Testis (tissue), 2 donors: Measurements from ENCODE around the gene LILRB2.

Experiments
- POLR2A ChIP-seq: fragments of 450-650 bp; IDR thresholded peaks from one replicate; pipeline ENCODE4 v1.6.1; 2017; ENCODE audit warnings: antibody characterized with exemption, mild to moderate bottlenecking, moderate library complexity
- TF ChIP-seq, protein P1 (sequence below), 3 experiments: fragments of 450-650 bp in 2 of 3; fragments of 200-600 bp in 1 of 3; sonication (generic) in 1 of 3; IDR thresholded peaks; one replicate each; pipeline ENCODE4 v1.5.1; 2016 to 2019; ENCODE audit warnings: antibody characterized with exemption in 3 of 3, mild to moderate bottlenecking in 2 of 3, moderate library complexity in 1 of 3

DNA sequence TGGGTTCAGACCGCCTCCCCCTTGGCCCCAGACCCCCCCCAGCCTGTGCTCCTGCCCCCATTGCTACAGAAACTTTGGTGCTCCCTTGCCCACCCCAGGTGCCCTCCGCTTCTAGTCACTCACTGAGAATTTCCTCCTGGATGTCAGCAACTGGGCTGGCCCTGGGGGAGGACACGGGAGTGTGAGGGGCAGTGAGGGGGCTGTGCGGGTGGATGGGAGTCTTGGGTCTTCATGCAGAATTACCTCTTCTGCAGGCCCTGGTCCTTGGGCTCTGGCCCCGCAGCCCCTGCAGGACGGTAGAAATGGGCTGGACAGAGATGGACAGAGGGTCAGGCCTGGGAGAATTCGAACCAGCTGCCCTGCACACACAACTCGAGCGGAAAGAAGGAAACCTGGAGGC, 28.7 kb downstream of the LILRB2 start:
- TF ChIP-seq POLR2A, result no peak
- TF ChIP-seq, protein P1, sequence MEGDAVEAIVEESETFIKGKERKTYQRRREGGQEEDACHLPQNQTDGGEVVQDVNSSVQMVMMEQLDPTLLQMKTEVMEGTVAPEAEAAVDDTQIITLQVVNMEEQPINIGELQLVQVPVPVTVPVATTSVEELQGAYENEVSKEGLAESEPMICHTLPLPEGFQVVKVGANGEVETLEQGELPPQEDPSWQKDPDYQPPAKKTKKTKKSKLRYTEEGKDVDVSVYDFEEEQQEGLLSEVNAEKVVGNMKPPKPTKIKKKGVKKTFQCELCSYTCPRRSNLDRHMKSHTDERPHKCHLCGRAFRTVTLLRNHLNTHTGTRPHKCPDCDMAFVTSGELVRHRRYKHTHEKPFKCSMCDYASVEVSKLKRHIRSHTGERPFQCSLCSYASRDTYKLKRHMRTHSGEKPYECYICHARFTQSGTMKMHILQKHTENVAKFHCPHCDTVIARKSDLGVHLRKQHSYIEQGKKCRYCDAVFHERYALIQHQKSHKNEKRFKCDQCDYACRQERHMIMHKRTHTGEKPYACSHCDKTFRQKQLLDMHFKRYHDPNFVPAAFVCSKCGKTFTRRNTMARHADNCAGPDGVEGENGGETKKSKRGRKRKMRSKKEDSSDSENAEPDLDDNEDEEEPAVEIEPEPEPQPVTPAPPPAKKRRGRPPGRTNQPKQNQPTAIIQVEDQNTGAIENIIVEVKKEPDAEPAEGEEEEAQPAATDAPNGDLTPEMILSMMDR (IDR thresholded peaks at IDR 0.05), result no peak
